WTC11 (cell line): ENCODE measurements around the gene IFNA2. TPM values are rescaled to one million over a fixed set of nuclear protein-coding genes. Genes with fewer than 3 reads are reported as not detected.

ENCODE experiments used
- ATAC-seq: fragments of 200-7000 bp; cut with Tn5 transposase; 2 replicates; pipeline ENCODE4 v1.10.0; 2021; ENCODE audit warnings: mild to moderate bottlenecking, moderate library complexity
- CTCF ChIA-PET: fragments of 300-600 bp; sonication (Branson Sonifier 250); formaldehyde crosslinking; loops from one replicate; lab custom pipeline; 2021; ENCODE audit warnings: antibody characterized with exemption; lab: Charles Lee
- POLR2A ChIA-PET: fragments of 350-600 bp; sonication (Branson Sonifier 250); formaldehyde crosslinking; loops from one replicate; lab custom pipeline; 2021; ENCODE audit warnings: antibody characterized with exemption; lab: Charles Lee
- DNase-seq: peaks from one replicate; pipeline ENCODE4 v3.0.0; 2021; ENCODE audit warnings: low spot score
- H3K27ac Mint-ChIP-seq: 2 replicates; pipeline ENCODE4 v1.8.0; 2021; ENCODE audit warnings: mixed read lengths
- H3K27me3 Mint-ChIP-seq: 2 replicates; pipeline ENCODE4 v1.8.0; 2021; ENCODE audit warnings: low read depth, mild to moderate bottlenecking, moderate library complexity, mixed read lengths
- H3K36me3 Mint-ChIP-seq: 2 replicates; pipeline ENCODE4 v1.8.0; 2021; ENCODE audit warnings: mixed read lengths
- H3K4me1 Mint-ChIP-seq: 2 replicates; pipeline ENCODE4 v1.8.0; 2022; ENCODE audit warnings: mixed read lengths
- H3K4me3 Mint-ChIP-seq: 2 replicates; pipeline ENCODE4 v1.8.0; 2021; ENCODE audit warnings: mild to moderate bottlenecking, moderate library complexity, mixed read lengths
- H3K9me3 Mint-ChIP-seq: 2 replicates; pipeline ENCODE4 v1.8.0; 2021; ENCODE audit warnings: mixed read lengths
- ARID4B ChIP-seq: sonication (generic); formaldehyde crosslinking; IDR thresholded peaks from 2 replicates; pipeline ENCODE4 v1.8.0; 2023; ENCODE audit warnings: missing genetic modification reagents, mild to moderate bottlenecking, borderline replicate concordance
- ATF2 ChIP-seq: sonication (generic); formaldehyde crosslinking; IDR thresholded peaks from 2 replicates; pipeline ENCODE4 v1.8.1; 2022; ENCODE audit warnings: low read depth, missing genetic modification reagents, borderline replicate concordance
- CTCF ChIP-seq: fragments of 200-600 bp; IDR thresholded peaks from 2 replicates; pipeline ENCODE4 v1.8.0; 2022; ENCODE audit warnings: antibody characterized with exemption
- ERG ChIP-seq: fragments of 250-450 bp; sonication (Bioruptor Pico); IDR thresholded peaks from 2 replicates; pipeline ENCODE4 v1.8.0; 2021; ENCODE audit warnings: mild to moderate bottlenecking
- MYBL2 ChIP-seq: sonication (generic); formaldehyde crosslinking; IDR thresholded peaks from 2 replicates; pipeline ENCODE4 v1.8.1; 2023; ENCODE audit warnings: mild to moderate bottlenecking, moderate library complexity, missing genetic modification reagents
- RELA ChIP-seq: sonication (generic); formaldehyde crosslinking; IDR thresholded peaks from 2 replicates; pipeline ENCODE4 v1.8.1; 2022; ENCODE audit warnings: missing genetic modification reagents, mild to moderate bottlenecking, borderline replicate concordance
- ZNF281 ChIP-seq: sonication (generic); formaldehyde crosslinking; IDR thresholded peaks from 2 replicates; pipeline ENCODE4 v1.8.0; 2023; ENCODE audit warnings: mild to moderate bottlenecking, missing genetic modification reagents
- ZNF416 ChIP-seq: fragments of 250-450 bp; sonication (Bioruptor Pico); IDR thresholded peaks from 2 replicates; pipeline ENCODE4 v1.9.0; 2021; ENCODE audit warnings: mild to moderate bottlenecking, inconsistent platforms
- ZNF423 ChIP-seq: fragments of 250-450 bp; sonication (Bioruptor Pico); IDR thresholded peaks from 2 replicates; pipeline ENCODE4 v2.1.2; 2022; ENCODE audit warnings: mild to moderate bottlenecking, moderate library complexity
- total RNA-seq: library from RNA; stranded (reverse); gene quantifications from 3 replicates; pipeline ENCODE4 v1.2.3, GENCODE V29; 2021
- TF ChIP-seq, protein P1 (sequence below): sonication (generic); formaldehyde crosslinking; IDR thresholded peaks from 2 replicates; pipeline ENCODE4 v1.8.1; 2023; ENCODE audit warnings: mild to moderate bottlenecking, moderate library complexity, missing genetic modification reagents
- TF ChIP-seq, protein P2 (sequence below): sonication (generic); formaldehyde crosslinking; IDR thresholded peaks from 2 replicates; pipeline ENCODE4 v1.8.1; 2023; ENCODE audit warnings: mild to moderate bottlenecking, missing genetic modification reagents, borderline replicate concordance

IFNA2 gene
- total RNA-seq, 1 experiment from 2014 or later, result not detected

GRCh38 chr9:21340735-21341134, 44.5 kb downstream of the IFNA2 start:
- ATAC-seq (no peak), DNase-seq (no peak)
- ChIA-PET CTCF (interaction anchor here (1.4 kb wide), 1 partner anchor 55 kb away, joined by 4 read pairs; no protein-coding TSS in a partner anchor), POLR2A (no interaction called here)
- peaks cover 9% of the 10 kb centered on the region for H3K4me1 Mint-ChIP-seq
- no peak overlapping the region for H3K4me3 Mint-ChIP-seq
- no peak for TF ChIP-seq ERG (CRISPR knock-in tag)
- TF ChIP-seq, protein P1, sequence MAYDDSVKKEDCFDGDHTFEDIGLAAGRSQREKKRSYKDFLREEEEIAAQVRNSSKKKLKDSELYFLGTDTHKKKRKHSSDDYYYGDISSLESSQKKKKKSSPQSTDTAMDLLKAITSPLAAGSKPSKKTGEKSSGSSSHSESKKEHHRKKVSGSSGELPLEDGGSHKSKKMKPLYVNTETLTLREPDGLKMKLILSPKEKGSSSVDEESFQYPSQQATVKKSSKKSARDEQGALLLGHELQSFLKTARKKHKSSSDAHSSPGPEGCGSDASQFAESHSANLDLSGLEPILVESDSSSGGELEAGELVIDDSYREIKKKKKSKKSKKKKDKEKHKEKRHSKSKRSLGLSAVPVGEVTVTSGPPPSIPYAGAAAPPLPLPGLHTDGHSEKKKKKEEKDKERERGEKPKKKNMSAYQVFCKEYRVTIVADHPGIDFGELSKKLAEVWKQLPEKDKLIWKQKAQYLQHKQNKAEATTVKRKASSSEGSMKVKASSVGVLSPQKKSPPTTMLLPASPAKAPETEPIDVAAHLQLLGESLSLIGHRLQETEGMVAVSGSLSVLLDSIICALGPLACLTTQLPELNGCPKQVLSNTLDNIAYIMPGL (CRISPR knock-in tag), result no peak
- no peak for TF ChIP-seq ATF2 (CRISPR knock-in tag)
- TF ChIP-seq ZNF416 (CRISPR knock-in tag), result no peak
- TF ChIP-seq RELA, result no peak
- no peak for TF ChIP-seq ZNF423 (CRISPR knock-in tag)
- TF ChIP-seq, protein P2, sequence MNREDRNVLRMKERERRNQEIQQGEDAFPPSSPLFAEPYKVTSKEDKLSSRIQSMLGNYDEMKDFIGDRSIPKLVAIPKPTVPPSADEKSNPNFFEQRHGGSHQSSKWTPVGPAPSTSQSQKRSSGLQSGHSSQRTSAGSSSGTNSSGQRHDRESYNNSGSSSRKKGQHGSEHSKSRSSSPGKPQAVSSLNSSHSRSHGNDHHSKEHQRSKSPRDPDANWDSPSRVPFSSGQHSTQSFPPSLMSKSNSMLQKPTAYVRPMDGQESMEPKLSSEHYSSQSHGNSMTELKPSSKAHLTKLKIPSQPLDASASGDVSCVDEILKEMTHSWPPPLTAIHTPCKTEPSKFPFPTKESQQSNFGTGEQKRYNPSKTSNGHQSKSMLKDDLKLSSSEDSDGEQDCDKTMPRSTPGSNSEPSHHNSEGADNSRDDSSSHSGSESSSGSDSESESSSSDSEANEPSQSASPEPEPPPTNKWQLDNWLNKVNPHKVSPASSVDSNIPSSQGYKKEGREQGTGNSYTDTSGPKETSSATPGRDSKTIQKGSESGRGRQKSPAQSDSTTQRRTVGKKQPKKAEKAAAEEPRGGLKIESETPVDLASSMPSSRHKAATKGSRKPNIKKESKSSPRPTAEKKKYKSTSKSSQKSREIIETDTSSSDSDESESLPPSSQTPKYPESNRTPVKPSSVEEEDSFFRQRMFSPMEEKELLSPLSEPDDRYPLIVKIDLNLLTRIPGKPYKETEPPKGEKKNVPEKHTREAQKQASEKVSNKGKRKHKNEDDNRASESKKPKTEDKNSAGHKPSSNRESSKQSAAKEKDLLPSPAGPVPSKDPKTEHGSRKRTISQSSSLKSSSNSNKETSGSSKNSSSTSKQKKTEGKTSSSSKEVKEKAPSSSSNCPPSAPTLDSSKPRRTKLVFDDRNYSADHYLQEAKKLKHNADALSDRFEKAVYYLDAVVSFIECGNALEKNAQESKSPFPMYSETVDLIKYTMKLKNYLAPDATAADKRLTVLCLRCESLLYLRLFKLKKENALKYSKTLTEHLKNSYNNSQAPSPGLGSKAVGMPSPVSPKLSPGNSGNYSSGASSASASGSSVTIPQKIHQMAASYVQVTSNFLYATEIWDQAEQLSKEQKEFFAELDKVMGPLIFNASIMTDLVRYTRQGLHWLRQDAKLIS (CRISPR knock-in tag), result no peak
- no peak for TF ChIP-seq CTCF
- TF ChIP-seq ARID4B (CRISPR knock-in tag), result no peak
- no peak for TF ChIP-seq MYBL2 (CRISPR knock-in tag)
- TF ChIP-seq ZNF281 (CRISPR knock-in tag), result no peak
- no peaks in the 10 kb centered on the region for H3K36me3 Mint-ChIP-seq
- H3K27ac Mint-ChIP-seq, result no peak overlapping the region
- peaks cover 10% of the 10 kb centered on the region for H3K9me3 Mint-ChIP-seq
- peaks cover 26% of the 10 kb centered on the region for H3K27me3 Mint-ChIP-seq
